NB4 (cell line): ENCODE measurements around the gene LCA5.

Experiments
- POLR2A ChIP-seq: IDR thresholded peaks from 2 replicates; pipeline ENCODE4 v1.6.1; 2011; ENCODE audit warnings: mild to moderate bottlenecking; ENCODE audit not compliant: insufficient read length; ENCODE audit errors: extremely low read depth
- TF ChIP-seq, protein P1 (sequence below): IDR thresholded peaks from one replicate; pipeline ENCODE4 v1.5.1; 2012; ENCODE audit warnings: low read depth, low read length

DNA sequence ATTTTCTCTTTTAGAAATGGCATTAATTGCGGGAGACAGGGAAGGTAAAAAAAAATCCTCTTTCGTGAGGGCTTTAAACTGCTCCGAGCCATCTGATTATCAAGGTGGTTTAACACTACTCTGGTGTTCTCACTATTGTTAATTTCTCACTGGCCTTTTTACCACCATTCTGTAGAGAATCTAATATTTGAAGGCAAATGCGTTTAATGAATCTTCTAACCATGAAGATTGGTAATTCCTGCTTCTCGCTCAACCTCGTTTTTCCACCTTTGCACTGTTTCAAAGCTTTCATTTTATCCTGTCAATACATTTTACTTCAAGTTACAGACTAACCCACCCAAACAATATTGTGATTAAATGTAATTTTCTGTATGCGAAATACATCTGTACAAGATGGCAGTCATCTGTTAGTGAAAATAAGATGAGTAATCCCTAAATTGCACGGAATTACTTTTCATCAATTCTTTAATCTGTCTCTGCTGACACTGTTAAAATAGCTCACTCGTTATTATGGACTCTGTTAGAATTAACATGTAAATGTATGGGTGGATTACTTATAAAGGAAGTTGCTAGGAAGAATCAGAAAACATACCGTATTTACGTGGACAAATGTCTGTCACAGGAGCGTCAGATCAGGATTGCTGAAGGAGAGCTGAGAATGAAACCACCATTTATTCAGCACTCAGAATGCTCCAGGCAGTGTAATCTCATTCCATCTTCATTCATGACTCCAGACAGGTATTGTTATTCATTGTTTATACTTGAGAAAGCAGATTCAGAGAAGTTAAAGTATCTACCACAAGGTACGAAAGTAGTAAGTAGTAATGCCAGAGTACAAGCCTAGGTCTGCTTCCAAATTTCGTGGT is 1.1 kb upstream of the LCA5 start:
- TF ChIP-seq, protein P1, sequence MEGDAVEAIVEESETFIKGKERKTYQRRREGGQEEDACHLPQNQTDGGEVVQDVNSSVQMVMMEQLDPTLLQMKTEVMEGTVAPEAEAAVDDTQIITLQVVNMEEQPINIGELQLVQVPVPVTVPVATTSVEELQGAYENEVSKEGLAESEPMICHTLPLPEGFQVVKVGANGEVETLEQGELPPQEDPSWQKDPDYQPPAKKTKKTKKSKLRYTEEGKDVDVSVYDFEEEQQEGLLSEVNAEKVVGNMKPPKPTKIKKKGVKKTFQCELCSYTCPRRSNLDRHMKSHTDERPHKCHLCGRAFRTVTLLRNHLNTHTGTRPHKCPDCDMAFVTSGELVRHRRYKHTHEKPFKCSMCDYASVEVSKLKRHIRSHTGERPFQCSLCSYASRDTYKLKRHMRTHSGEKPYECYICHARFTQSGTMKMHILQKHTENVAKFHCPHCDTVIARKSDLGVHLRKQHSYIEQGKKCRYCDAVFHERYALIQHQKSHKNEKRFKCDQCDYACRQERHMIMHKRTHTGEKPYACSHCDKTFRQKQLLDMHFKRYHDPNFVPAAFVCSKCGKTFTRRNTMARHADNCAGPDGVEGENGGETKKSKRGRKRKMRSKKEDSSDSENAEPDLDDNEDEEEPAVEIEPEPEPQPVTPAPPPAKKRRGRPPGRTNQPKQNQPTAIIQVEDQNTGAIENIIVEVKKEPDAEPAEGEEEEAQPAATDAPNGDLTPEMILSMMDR = no peak
- TF ChIP-seq POLR2A = no peak
